K562 (cell line): ENCODE data around the gene GLIS1. TPM values are rescaled to one million over a fixed set of nuclear protein-coding genes. Genes with fewer than 3 reads are reported as not detected.

Experiments used
- ARID1B ChIP-seq: fragments of 450-650 bp; IDR thresholded peaks from 2 replicates; pipeline ENCODE4 v1.6.1; 2016; ENCODE audit warnings: antibody characterized with exemption, mild to moderate bottlenecking, inconsistent platforms
- CBFA2T3 ChIP-seq: fragments of 450-650 bp; IDR thresholded peaks from 2 replicates; pipeline ENCODE4 v1.6.1; 2017
- CSDE1 ChIP-seq, 2 experiments: fragments of 450-650 bp; IDR thresholded peaks; 2 replicates each; pipeline ENCODE4 v1.6.1; 2016; ENCODE audit warnings: mild to moderate bottlenecking in 1 of 2
- E2F8 ChIP-seq: fragments of 450-650 bp; IDR thresholded peaks from 2 replicates; pipeline ENCODE4 v1.7.1; 2018; ENCODE audit warnings: mild to moderate bottlenecking, low read depth; ENCODE audit not compliant: partially characterized antibody
- EP300 ChIP-seq: IDR thresholded peaks from 2 replicates; pipeline ENCODE4 v1.6.1; 2012; ENCODE audit warnings: low read length, improper control_type of control experiment
- ETV1 ChIP-seq: fragments of 450-650 bp; conservative IDR thresholded peaks from 2 replicates; pipeline ENCODE4 v1.6.1; 2016; ENCODE audit warnings: missing genetic modification characterization, control low read depth, low read depth, missing compliant biosample characterization
- FOXJ3 ChIP-seq: sonication (generic); formaldehyde crosslinking; IDR thresholded peaks from 2 replicates; pipeline ENCODE4 v1.4.0; 2020; ENCODE audit warnings: mild to moderate bottlenecking, missing genetic modification reagents
- FOXP4 ChIP-seq: sonication (generic); formaldehyde crosslinking; IDR thresholded peaks from 2 replicates; pipeline ENCODE4 v1.8.0; 2022; ENCODE audit warnings: mild to moderate bottlenecking, missing genetic modification reagents, borderline replicate concordance
- LCOR ChIP-seq: sonication (generic); formaldehyde crosslinking; IDR thresholded peaks from 2 replicates; pipeline ENCODE4 v1.8.0; 2022; ENCODE audit warnings: mild to moderate bottlenecking, missing genetic modification reagents
- MAFG ChIP-seq: fragments of 450-650 bp; conservative IDR thresholded peaks from 2 replicates; pipeline ENCODE4 v1.6.1; 2016; ENCODE audit warnings: missing genetic modification characterization, missing compliant biosample characterization
- MEIS2 ChIP-seq: fragments of 450-650 bp; IDR thresholded peaks from 2 replicates; pipeline ENCODE4 v1.6.1; 2014; ENCODE audit warnings: mild to moderate bottlenecking; ENCODE audit not compliant: partially characterized antibody
- MYNN ChIP-seq, 2 experiments: sonication (generic); formaldehyde crosslinking in 1 of 2; IDR thresholded peaks; 2 replicates each; pipeline versions ENCODE4 v1.5.0 to v1.6.1; 2016 to 2020; ENCODE audit warnings: antibody characterized with exemption in 1 of 2, missing genetic modification reagents in 1 of 2
- POLR2AphosphoS5 ChIP-seq: IDR thresholded peaks from 2 replicates; pipeline ENCODE4 v1.6.1; 2011; ENCODE audit warnings: mild to moderate bottlenecking, low read depth, low read length, moderate library complexity; ENCODE audit not compliant: control insufficient read depth, insufficient read depth
- SMARCA4 ChIP-seq: fragments of 450-650 bp; IDR thresholded peaks from 2 replicates; pipeline ENCODE4 v1.6.1; 2016
- SRSF7 ChIP-seq: fragments of 200-400 bp; formaldehyde crosslinking; optimal IDR thresholded peaks from 2 replicates; pipeline ENCODE3; 2017; ENCODE audit warnings: mild to moderate bottlenecking, low read depth, low read length
- TEAD1 ChIP-seq, 2 experiments: fragments of 450-650 bp in 1 of 2; sonication (generic) in 1 of 2; formaldehyde crosslinking; IDR thresholded peaks; 2 replicates each; pipeline versions ENCODE4 v1.4.0 to v1.8.0; 2020 to 2022; ENCODE audit warnings: mild to moderate bottlenecking in 2 of 2, missing genetic modification reagents in 1 of 2
- TGIF2 ChIP-seq: sonication (generic); formaldehyde crosslinking; IDR thresholded peaks from 2 replicates; pipeline ENCODE4 v1.8.1; 2022; ENCODE audit warnings: mild to moderate bottlenecking, missing genetic modification reagents, moderate library complexity
- THRAP3 ChIP-seq: fragments of 450-650 bp; IDR thresholded peaks from 2 replicates; pipeline ENCODE4 v1.6.1; 2016; ENCODE audit warnings: mild to moderate bottlenecking, inconsistent platforms, borderline replicate concordance
- XRCC4 ChIP-seq: IDR thresholded peaks from one replicate; pipeline ENCODE4 v1.6.1; 2011; ENCODE audit not compliant: insufficient read depth, insufficient read length; ENCODE audit errors: extremely low read depth
- ZNF695 ChIP-seq: fragments of 450-650 bp; formaldehyde crosslinking; IDR thresholded peaks from 2 replicates; pipeline ENCODE4 v1.4.0; 2020; ENCODE audit warnings: mild to moderate bottlenecking, moderate library complexity
- ZNF696 ChIP-seq: fragments of 250-450 bp; sonication (Bioruptor Pico); conservative IDR thresholded peaks from 2 replicates; pipeline ENCODE4 v1.4.0; 2020; ENCODE audit warnings: mild to moderate bottlenecking, moderate library complexity
- ZNF830 ChIP-seq: fragments of 250-450 bp; sonication (Bioruptor Pico); IDR thresholded peaks from 2 replicates; pipeline ENCODE4 v1.5.0; 2021; ENCODE audit warnings: mild to moderate bottlenecking
- polyA plus RNA-seq, 8 experiments: library from polyadenylated mRNA; depleted of rRNA in 4 of 8; stranded (reverse) in 5 of 8; unstranded in 3 of 8; fragments of >200 nt; fragmentation: Nextera tagmentation in 2 of 8; fragmentation: Illumina TruSeq in 1 of 8; extraction: Ambion mirVana in 2 of 8; extraction: Trizol in 1 of 8; gene quantifications; 2 replicates each; pipeline versions ENCODE4 v1.2.1 to v1.2.3, GENCODE V29; 2011 to 2014; ENCODE audit warnings: inconsistent platforms in 1 of 8, missing spikeins in 1 of 8
- total RNA-seq, 7 experiments: library from RNA; depleted of rRNA in 6 of 7; stranded (reverse); fragments of >200 nt in 6 of 7; fragmentation: Illumina TruSeq in 2 of 7; extraction: Trizol in 2 of 7; gene quantifications; 2 replicates each; pipeline versions ENCODE4 v1.2.1 to v1.2.3, GENCODE V29; 2011 to 2021; ENCODE audit warnings: low replicate concordance in 1 of 7
- TF ChIP-seq, protein P1 (sequence below): IDR thresholded peaks from 2 replicates; pipeline ENCODE4 v1.6.1; 2012; ENCODE audit warnings: low read depth, low read length, improper control_type of control experiment, borderline replicate concordance

GLIS1 gene
- total and polyA plus RNA-seq, 9 of the 15 experiments (the other 6 are each of a cell fraction or from before 2014, with no cell fraction given) = not detected

GRCh38 chr1:53579221-53580008 is 159.5 kb downstream of the GLIS1 start (continued):
- TF ChIP-seq SMARCA4 (peak; percentile 31; the same call in 1 of the 2 replicates), CSDE1 (IDR thresholded peaks at IDR 0.05) (no peak), ZNF830 (CRISPR knock-in tag) (no peak), SRSF7 (no peak), MYNN (IDR thresholded peaks at IDR 0.05) (peak; percentile 33; the same call in 1 of the 2 replicates), MYNN (CRISPR knock-in tag; IDR thresholded peaks at IDR 0.05) (no peak), ZNF695 (CRISPR knock-in tag) (no peak), MEIS2 (peak; percentile 13), ETV1 (tag) (no peak), LCOR (CRISPR knock-in tag) (no peak), XRCC4 (no peak), FOXJ3 (CRISPR knock-in tag) (no peak), MAFG (tag) (no peak), ARID1B (peak; percentile 80), POLR2AphosphoS5 (no peak), E2F8 (no peak), ZNF696 (CRISPR knock-in tag) (no peak), TGIF2 (CRISPR knock-in tag) (no peak), THRAP3 (no peak), CBFA2T3 (peak; percentile 81), EP300 (peak; percentile 18; the same call in 1 of the 2 replicates), TEAD1 (CRISPR knock-in tag; IDR thresholded peaks at IDR 0.05) (no peak), FOXP4 (CRISPR knock-in tag) (no peak)
- TF ChIP-seq, protein P1, sequence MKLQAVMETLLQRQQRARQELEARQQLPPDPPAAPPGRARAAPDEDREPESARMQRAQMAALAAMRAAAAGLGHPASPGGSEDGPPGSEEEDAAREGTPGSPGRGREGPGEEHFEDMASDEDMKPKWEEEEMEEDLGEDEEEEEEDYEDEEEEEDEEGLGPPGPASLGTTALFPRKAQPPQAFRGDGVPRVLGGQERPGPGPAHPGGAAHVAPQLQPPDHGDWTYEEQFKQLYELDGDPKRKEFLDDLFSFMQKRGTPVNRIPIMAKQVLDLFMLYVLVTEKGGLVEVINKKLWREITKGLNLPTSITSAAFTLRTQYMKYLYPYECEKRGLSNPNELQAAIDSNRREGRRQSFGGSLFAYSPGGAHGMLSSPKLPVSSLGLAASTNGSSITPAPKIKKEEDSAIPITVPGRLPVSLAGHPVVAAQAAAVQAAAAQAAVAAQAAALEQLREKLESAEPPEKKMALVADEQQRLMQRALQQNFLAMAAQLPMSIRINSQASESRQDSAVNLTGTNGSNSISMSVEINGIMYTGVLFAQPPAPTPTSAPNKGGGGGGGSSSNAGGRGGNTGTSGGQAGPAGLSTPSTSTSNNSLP = no peak
